GM21825 (cell line): ENCODE measurements around the gene ZNF556.
"Not testable (repeated sequence)": the region's sequence is repeated elsewhere in the genome, so short reads cannot be mapped to it uniquely, and the experiment has no call there.

Experiments used
- ATAC-seq: cut with Tn5 transposase; IDR thresholded peaks from one replicate; pipeline ENCODE4 v1.9.1; 2021; ENCODE audit warnings: mild to moderate bottlenecking, moderate library complexity; ENCODE audit not compliant: unreplicated experiment

Gene ZNF556

GRCh38 chr19:2903326-2903725 is 36.2 kb downstream of the ZNF556 start:
- ATAC-seq = not testable (repeated sequence)

- no peak for ATAC-seq
These were observed 38.9 kb downstream of the ZNF556 start for GRCh38 chr19:2905918-2906519.

- no peak for ATAC-seq
These were observed 39.6 kb downstream of the ZNF556 start for GRCh38 chr19:2906631-2907195.

- no peak for ATAC-seq
These were observed 45.2 kb downstream of the ZNF556 start for GRCh38 chr19:2912306-2912705.

GRCh38 chr19:2917275-2918184 is 50.4 kb downstream of the ZNF556 start:
- ATAC-seq = no peak

GRCh38 chr19:2922987-2923386 is 55.9 kb downstream of the ZNF556 start:
- no peak for ATAC-seq

GRCh38 chr19:2923510-2923909 is 56.4 kb downstream of the ZNF556 start:
- no peak for ATAC-seq

GRCh38 chr19:2926341-2927031 is 59.4 kb downstream of the ZNF556 start:
- no peak for ATAC-seq

- no peak for ATAC-seq
These were observed 59.9 kb downstream of the ZNF556 start for GRCh38 chr19:2927032-2927430.
